Gastroesophageal sphincter (tissue), 4 donors: ENCODE measurements around the gene FAM3A. TPM values are rescaled to one million over a fixed set of nuclear protein-coding genes. Genes with fewer than 3 reads are reported as not detected.
A peak's percentile ranks its signal among the peaks of the same experiment; 100 is the strongest.

ENCODE experiments used
- ATAC-seq: fragments of 150-250 bp; one replicate; pipeline ENCODE4 v1.9.1; 2016; ENCODE audit warnings: mild to moderate bottlenecking, moderate library complexity
- H3K27ac ChIP-seq, 4 donors: fragments of 200-600 bp; sonication (generic) in 3 of 4; 1 replicate in 3 of 4; 2 replicates in 1 of 4; pipeline ENCODE4 v1.5.1; 2016 to 2019
- H3K27me3 ChIP-seq: fragments of 200-600 bp; sonication (generic); one replicate; pipeline ENCODE4 v1.5.1; 2019
- H3K36me3 ChIP-seq, 2 donors: fragments of 200-600 bp; sonication (generic); one replicate each; pipeline ENCODE4 v1.5.1; 2019; ENCODE audit warnings: control low read depth in 1 of 2
- H3K4me1 ChIP-seq, 3 donors: fragments of 200-600 bp; sonication (generic); 1 replicate in 2 of 3; 2 replicates in 1 of 3; pipeline ENCODE4 v1.5.1; 2016 to 2019; ENCODE audit warnings: control low read depth in 2 of 3
- H3K4me3 ChIP-seq, 2 donors: fragments of 200-600 bp; sonication (generic); one replicate each; pipeline ENCODE4 v1.5.1; 2019; ENCODE audit warnings: mild to moderate bottlenecking in 1 of 2, moderate library complexity in 1 of 2
- H3K9me3 ChIP-seq, 3 donors: fragments of 200-600 bp; sonication (generic); one replicate each; pipeline ENCODE4 v1.5.1; 2017 to 2019; ENCODE audit warnings: control low read depth in 2 of 3
- EP300 ChIP-seq: sonication (generic); formaldehyde crosslinking; IDR thresholded peaks from one replicate; pipeline ENCODE4 v1.6.1; 2017; ENCODE audit warnings: antibody characterized with exemption, mild to moderate bottlenecking
- POLR2A ChIP-seq, 2 donors: fragments of 450-650 bp; IDR thresholded peaks; one replicate each; pipeline ENCODE4 v1.6.1; 2017; ENCODE audit warnings: antibody characterized with exemption in 2 of 2, mild to moderate bottlenecking in 2 of 2, moderate library complexity in 1 of 2
- POLR2AphosphoS5 ChIP-seq: sonication (generic); formaldehyde crosslinking; IDR thresholded peaks from one replicate; pipeline ENCODE4 v1.6.1; 2017; ENCODE audit warnings: antibody characterized with exemption
- WGBS, 2 donors: methylation state at CpG; one replicate each; pipeline ENCODE4 v1.1.5; 2018; ENCODE audit warnings: low coverage in 1 of 2; 5-methylcytosine and 5-hydroxymethylcytosine counted together
- total RNA-seq, 4 donors: library from RNA; depleted of rRNA; stranded (reverse); fragments of >200 nt; gene quantifications; one replicate each; pipeline ENCODE4 v1.1.0, GENCODE V29; 2016
- TF ChIP-seq, protein P1 (sequence below), 4 experiments: fragments of 200-600 bp in 2 of 4; fragments of 450-650 bp in 2 of 4; sonication (generic) in 1 of 4; IDR thresholded peaks; one replicate each; pipeline ENCODE4 v1.5.1; 2017 to 2019; ENCODE audit warnings: antibody characterized with exemption in 4 of 4, mild to moderate bottlenecking in 2 of 4, moderate library complexity in 2 of 4

Gene FAM3A
- total RNA-seq, 4 donors from 2014 or later = 36.6 to 44.4 (median 40.5) TPM

DNA sequence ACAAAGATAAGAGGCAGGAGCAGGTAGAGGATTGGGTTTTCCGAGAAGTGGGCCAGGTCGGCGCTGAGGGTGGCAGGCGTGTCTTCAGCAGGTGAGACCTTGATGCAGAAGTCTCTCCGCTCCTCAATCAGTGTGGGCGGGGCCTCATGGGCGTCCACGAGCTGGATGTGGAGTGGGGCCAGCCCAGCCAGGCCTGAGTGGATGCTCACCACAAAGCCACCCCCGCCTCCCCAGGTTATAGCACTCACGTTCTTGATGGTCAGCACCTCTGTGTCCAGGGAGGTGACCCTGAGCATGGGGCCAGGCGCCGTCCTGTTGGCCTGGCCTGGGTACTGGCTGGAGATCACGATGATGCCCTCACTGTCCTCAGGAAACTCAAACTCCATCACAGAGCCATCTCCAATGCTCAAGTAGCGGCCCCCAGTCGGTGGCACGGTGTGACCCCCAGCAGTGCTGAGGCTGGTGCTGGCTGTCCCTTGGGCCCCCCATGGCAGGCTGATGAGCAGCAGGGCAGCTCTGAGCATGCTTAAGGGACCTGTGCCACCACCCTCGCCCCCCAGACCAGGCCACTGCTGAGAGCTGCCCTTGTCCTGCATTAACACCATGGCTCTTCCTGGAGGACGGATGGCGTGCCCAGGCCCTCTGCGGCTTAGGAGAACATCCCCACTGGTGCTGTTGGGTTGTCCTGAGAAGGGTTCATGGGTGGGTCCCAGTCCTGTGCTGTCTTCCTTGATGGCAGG, 27.5 kb downstream of the FAM3A start:
- ATAC-seq = no peak
- Histone ChIP-seq H3K27me3 (no peaks in the 10 kb centered on the region), H3K9me3 (no peaks in the 10 kb centered on the region), H3K36me3 (peaks cover 0 to 25% of the 10 kb centered on the region in 2 donors), H3K4me3 (no peak overlapping the region), H3K4me1 (peaks cover 0 to 55% (median 4%) of the 10 kb centered on the region in 3 donors), H3K27ac (peak overlapping the region in 2 of 4 donors; percentile 90 to 97)
- 92% methylated on average over 6 of the region's 20 CpGs; no CpG with 5 or more reads in 1 of the 2 donors for WGBS, 2 donors
- no peak for TF ChIP-seq POLR2A (IDR thresholded peaks at IDR 0.05)
- TF ChIP-seq EP300 = no peak

DNA sequence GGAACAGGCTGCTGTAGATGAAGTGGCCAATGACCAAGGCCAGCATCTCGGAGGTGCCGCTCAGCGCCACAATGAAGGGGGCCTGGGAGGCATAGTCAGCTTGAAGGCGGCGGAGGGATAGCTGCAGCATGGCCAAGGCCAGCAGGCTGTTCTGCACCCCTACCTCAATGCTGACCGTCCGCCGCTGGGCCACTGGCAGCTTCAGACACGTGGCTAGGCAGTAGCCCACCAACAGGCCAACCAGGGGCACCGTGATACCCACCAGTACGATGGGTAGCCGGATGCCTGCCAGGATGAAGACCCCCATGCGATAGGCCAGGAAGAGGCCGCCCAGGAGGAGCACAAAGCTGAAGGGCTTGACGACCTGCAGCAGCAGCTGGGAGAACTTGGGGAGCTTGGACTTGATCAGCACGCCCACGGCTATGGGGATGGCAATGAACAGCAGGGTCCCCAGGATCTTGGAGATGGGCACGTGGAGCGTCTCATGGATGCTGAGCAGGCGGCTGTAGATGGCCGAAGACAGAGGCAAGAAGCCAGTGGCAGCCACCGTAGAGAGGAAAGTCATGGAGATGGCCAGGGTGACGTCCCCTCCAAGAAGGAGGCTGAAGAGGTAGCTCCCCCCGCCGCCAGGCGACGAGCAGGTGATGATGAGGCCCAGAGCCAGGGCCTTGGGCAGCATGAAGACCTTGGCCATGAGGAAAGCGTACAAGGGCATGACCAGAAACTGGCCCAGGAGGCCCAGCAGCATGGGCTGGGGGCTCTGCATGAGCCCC, 28.3 kb downstream of the FAM3A start:
- 76 to 81% methylated on average over 3 to 6 of the region's 28 CpGs for whole genome bisulfite sequencing, 2 donors
- peak overlapping the region in 3 of 4 donors; percentile 84 to 90 (median 90) for H3K27ac ChIP-seq
- H3K36me3 ChIP-seq = peaks cover 0 to 25% of the 10 kb centered on the region in 2 donors
- peaks cover 0 to 55% (median 4%) of the 10 kb centered on the region in 3 donors for H3K4me1 ChIP-seq
- no peak for ATAC-seq
- no peak overlapping the region for H3K4me3 ChIP-seq
- TF ChIP-seq POLR2A (IDR thresholded peaks at IDR 0.05) (no peak), EP300 (no peak), POLR2AphosphoS5 (no peak)
- TF ChIP-seq, protein P1, sequence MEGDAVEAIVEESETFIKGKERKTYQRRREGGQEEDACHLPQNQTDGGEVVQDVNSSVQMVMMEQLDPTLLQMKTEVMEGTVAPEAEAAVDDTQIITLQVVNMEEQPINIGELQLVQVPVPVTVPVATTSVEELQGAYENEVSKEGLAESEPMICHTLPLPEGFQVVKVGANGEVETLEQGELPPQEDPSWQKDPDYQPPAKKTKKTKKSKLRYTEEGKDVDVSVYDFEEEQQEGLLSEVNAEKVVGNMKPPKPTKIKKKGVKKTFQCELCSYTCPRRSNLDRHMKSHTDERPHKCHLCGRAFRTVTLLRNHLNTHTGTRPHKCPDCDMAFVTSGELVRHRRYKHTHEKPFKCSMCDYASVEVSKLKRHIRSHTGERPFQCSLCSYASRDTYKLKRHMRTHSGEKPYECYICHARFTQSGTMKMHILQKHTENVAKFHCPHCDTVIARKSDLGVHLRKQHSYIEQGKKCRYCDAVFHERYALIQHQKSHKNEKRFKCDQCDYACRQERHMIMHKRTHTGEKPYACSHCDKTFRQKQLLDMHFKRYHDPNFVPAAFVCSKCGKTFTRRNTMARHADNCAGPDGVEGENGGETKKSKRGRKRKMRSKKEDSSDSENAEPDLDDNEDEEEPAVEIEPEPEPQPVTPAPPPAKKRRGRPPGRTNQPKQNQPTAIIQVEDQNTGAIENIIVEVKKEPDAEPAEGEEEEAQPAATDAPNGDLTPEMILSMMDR (IDR thresholded peaks at IDR 0.05) = no peak
- no peaks in the 10 kb centered on the region for H3K27me3 ChIP-seq
- H3K9me3 ChIP-seq = no peaks in the 10 kb centered on the region

DNA sequence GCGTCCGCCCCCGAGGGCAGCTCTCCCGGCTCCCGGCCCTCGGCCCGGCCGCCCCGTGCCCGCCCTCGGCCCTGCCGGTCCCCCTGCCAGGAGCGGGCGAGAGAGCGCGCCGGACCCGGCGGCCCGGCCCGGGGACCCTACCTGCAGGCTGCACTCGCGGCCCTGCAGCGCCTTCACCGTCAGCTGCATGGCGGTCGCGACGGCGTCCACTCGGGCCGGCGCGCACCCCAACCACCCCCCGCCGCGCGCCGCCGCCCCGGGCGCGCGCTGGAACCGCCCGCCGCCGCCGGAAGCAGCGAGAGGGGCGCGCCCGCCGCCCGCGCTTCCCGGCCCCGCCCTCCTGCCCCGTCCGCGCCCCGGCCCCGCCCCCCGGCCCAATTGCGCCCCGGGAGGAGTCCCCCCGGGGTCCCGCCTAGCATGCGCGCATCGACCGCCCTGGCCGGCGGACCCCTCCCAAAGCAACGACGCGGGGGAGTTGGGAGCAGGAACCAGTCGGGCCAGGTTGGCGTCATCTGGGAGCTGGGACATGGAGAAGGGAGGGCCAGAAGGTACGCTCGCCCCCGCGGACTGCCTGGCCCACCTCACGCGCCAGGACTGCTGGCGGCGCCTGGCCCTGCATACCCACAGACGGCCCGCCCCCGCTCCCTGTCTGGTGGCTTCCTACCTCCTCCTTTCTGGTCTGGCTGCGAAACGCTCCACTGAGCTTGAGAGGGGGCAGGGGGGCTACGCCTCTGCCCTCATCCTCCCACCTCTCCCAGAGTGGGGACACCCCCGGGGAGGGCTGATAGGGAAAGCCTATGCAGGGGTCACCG, 29.4 kb downstream of the FAM3A start, which contains the start of gene UBL4A:
Gene UBL4A (minus strand): TSS at position 220 of the 812 bp plus-strand sequence. CDS start 31 bp downstream, at position 189.
- Histone ChIP-seq H3K27me3 (no peaks in the 10 kb centered on the region), H3K4me3 (peak within 1 kb of the TSS; percentile 73 to 93), H3K4me1 (peaks cover 0 to 55% (median 4%) of the 10 kb centered on the region in 3 donors), H3K9me3 (no peaks in the 10 kb centered on the region), H3K36me3 (peaks cover 0 to 25% of the 10 kb centered on the region in 2 donors), H3K27ac (peak within 1 kb of the TSS; percentile 84 to 90 (median 90))
- 0% methylated on average over 2 of the region's 95 CpGs; no CpG with 5 or more reads in 1 of the 2 donors for WGBS, 2 donors
- no peak for TF ChIP-seq EP300
- TF ChIP-seq POLR2A (IDR thresholded peaks at IDR 0.05) = peak; percentile 35 to 48
- peak; percentile 12 for TF ChIP-seq POLR2AphosphoS5
- peak; percentile 46 for ATAC-seq

DNA sequence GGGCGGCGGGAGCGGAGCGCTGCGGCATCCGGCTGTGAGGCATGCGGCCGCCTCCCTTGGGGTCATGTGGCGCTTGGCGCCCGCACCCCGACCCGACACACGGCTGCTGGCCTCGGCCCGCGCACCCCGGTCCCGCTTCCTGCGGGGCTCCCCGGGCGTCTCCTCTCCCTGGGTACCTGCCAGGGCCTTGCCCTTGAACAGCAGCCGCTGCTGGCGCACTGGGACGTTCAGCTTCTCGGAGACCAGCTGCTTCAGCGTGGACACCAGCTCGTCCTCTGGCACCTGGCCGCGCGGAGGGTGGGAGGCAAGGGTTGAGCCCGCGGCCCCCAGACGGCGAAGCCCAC, 30.0 kb downstream of the FAM3A start:
- H3K36me3 ChIP-seq = peaks cover 0 to 25% of the 10 kb centered on the region in 2 donors
- TF ChIP-seq, protein P1 (IDR thresholded peaks at IDR 0.05) = no peak
- TF ChIP-seq POLR2A (IDR thresholded peaks at IDR 0.05) (no peak), EP300 (no peak), POLR2AphosphoS5 (no peak)
- WGBS, 2 donors = no CpG with 5 or more reads among the region's 35 CpGs
- H3K27me3 ChIP-seq = no peaks in the 10 kb centered on the region
- H3K4me3 ChIP-seq = peak overlapping the region; percentile 73 to 93
- peak overlapping the region; percentile 84 to 90 (median 90) for H3K27ac ChIP-seq
- no peaks in the 10 kb centered on the region for H3K9me3 ChIP-seq
- peaks cover 0 to 51% (median 4%) of the 10 kb centered on the region in 3 donors for H3K4me1 ChIP-seq
- no peak for ATAC-seq

DNA sequence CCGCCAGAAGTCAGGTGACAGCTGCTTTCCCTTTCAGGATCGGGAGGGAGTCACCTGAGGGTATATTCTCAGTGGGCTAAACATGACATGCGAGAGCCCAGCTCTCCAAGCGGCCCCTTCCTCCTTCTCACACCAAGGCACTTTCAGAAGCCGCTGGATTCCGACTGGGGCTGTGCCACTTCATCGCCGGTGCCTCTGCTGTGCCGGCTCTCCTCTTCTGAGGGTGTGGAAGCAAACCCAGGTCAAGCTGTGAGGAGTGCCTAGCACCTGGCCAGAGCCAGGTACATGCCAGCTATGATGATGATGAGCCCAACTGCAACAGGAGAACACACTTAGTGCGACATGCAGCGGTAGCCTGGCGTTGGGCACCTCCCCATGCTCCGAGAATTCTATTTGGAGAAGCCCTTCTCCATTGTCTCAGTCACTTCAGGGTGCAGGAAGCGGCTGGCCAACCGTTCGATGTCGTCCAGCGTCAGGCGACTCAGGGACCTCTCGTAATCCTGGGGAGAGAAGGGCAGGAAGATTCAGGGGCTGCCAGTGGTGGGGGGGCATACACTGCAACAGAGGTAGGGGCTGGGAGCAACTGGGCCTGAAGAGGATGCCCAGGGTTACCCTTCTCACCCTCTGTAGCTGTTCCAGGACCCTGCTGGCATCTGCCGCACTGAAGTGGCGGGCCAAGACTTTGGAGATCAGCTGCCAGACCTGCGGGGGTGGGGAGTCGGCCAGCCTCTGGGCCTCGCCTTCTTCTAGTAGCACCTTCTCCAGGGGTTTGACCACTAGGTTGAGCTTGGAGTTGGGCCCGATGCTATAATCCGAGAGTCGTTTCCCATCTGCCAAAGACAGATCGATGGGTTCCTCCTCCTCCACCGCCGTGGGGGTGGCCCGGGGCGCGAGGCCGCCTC, 30.6 kb downstream of the FAM3A start:
- no peaks in the 10 kb centered on the region for H3K27me3 ChIP-seq
- WGBS, 2 donors = 60% methylated on average over 1 of the region's 35 CpGs; no CpG with 5 or more reads in 1 of the 2 donors

More for the DNA sequence above, 30.6 kb downstream of the FAM3A start:
- TF ChIP-seq, protein P1 (IDR thresholded peaks at IDR 0.05) = no peak
- no peak for TF ChIP-seq EP300
- no peak for TF ChIP-seq POLR2AphosphoS5
- TF ChIP-seq POLR2A (IDR thresholded peaks at IDR 0.05) = no peak
- H3K4me3 ChIP-seq = peak overlapping the region; percentile 73 to 93
- H3K9me3 ChIP-seq = no peaks in the 10 kb centered on the region
- ATAC-seq = no peak
- H3K4me1 ChIP-seq = peaks cover 0 to 50% (median 4%) of the 10 kb centered on the region in 3 donors
- peak overlapping the region; percentile 84 to 90 (median 90) for H3K27ac ChIP-seq
- peaks cover 0 to 25% of the 10 kb centered on the region in 2 donors for H3K36me3 ChIP-seq
